CD4-positive, alpha-beta T cell (primary cell): ENCODE results near the gene BMS1. TPM values are rescaled to one million over a fixed set of nuclear protein-coding genes. Genes with fewer than 3 reads are reported as not detected.

Source experiments
- ATAC-seq: fragments of 200-7000 bp; cut with Tn5 transposase; one replicate; pipeline ENCODE4 v1.10.0; 2022; ENCODE audit warnings: mild to moderate bottlenecking; ENCODE audit not compliant: poor library complexity
- CTCF ChIA-PET: fragments of 350-600 bp; sonication (Branson Sonifier 250); formaldehyde crosslinking; loops from one replicate; lab custom pipeline; 2021; ENCODE audit warnings: antibody characterized with exemption, inconsistent platforms; lab: Charles Lee
- POLR2A ChIA-PET: fragments of 350-600 bp; sonication (Branson Sonifier 250); formaldehyde crosslinking; loops from one replicate; lab custom pipeline; 2021; ENCODE audit warnings: antibody characterized with exemption, inconsistent platforms; lab: Charles Lee
- DNase-seq, 14 experiments: peaks; one replicate each; pipeline ENCODE4 v3.0.0-alpha.2; 2013 to 2020; ENCODE audit warnings: mixed read lengths in 2 of 14
- H3K27ac ChIP-seq, 2 donors: one replicate each; pipeline versions ENCODE4 v1.5.1 to v1.7.0; 2013; ENCODE audit warnings: low read length in 2 of 2, low read depth in 1 of 2, mild to moderate bottlenecking in 1 of 2
- H3K27me3 ChIP-seq, 2 experiments: 1 replicate in 1 of 2; 2 replicates in 1 of 2; pipeline versions ENCODE4 v1.6.1 to v1.7.0; 2013; ENCODE audit warnings: low read length in 2 of 2, control low read depth in 1 of 2, mild to moderate bottlenecking in 1 of 2, moderate library complexity in 1 of 2; ENCODE audit not compliant: insufficient read depth in 2 of 2, control insufficient read depth in 1 of 2
- H3K36me3 ChIP-seq: one replicate; pipeline ENCODE4 v1.6.1; 2013; ENCODE audit warnings: low read length, control low read depth; ENCODE audit not compliant: insufficient read depth
- H3K4me1 ChIP-seq: one replicate; pipeline ENCODE4 v1.6.1; 2013; ENCODE audit warnings: low read length, control low read depth; ENCODE audit not compliant: insufficient read depth
- H3K4me3 ChIP-seq: one replicate; pipeline ENCODE4 v1.5.1; 2013; ENCODE audit warnings: mild to moderate bottlenecking, low read length, moderate library complexity
- H3K9me3 ChIP-seq, 2 experiments: 1 replicate in 1 of 2; 2 replicates in 1 of 2; pipeline versions ENCODE4 v1.6.1 to v1.7.0; 2013; ENCODE audit warnings: low read length in 2 of 2, mild to moderate bottlenecking in 2 of 2, control low read depth in 1 of 2, moderate library complexity in 1 of 2; ENCODE audit not compliant: control insufficient read depth in 1 of 2, insufficient read depth in 1 of 2
- H3K27ac Mint-ChIP-seq: one replicate; pipeline ENCODE4 v1.8.0; 2020; ENCODE audit warnings: mixed read lengths
- H3K27me3 Mint-ChIP-seq: one replicate; pipeline ENCODE4 v1.8.0; 2021; ENCODE audit warnings: mixed read lengths
- H3K36me3 Mint-ChIP-seq: one replicate; pipeline ENCODE4 v1.8.0; 2021; ENCODE audit warnings: low read depth, mixed read lengths
- H3K4me1 Mint-ChIP-seq: one replicate; pipeline ENCODE4 v1.8.0; 2021; ENCODE audit warnings: low read depth, mixed read lengths
- H3K4me3 Mint-ChIP-seq: one replicate; pipeline ENCODE4 v1.8.0; 2020; ENCODE audit warnings: mild to moderate bottlenecking, mixed read lengths
- H3K9me3 Mint-ChIP-seq: one replicate; pipeline ENCODE4 v1.8.0; 2020; ENCODE audit warnings: mixed read lengths
- intact Hi-C, 2 experiments: fragments of 100-400 bp; cut with DNase I in 1 of 2; cut with micrococcal nuclease in 1 of 2; formaldehyde crosslinking; loops; one replicate each; pipeline versions ENCODE4 v1.15.1 to v1.9.0; 2023 to 2025; cut with DNase I, micrococcal nuclease
- total RNA-seq, 174 experiments: library from RNA in 2 of 174; stranded (reverse) in 2 of 174; gene quantifications; one replicate each; pipeline ENCODE4 v1.2.3 and lab custom pipeline; 2021 to 2026
- TF ChIP-seq, protein P1 (sequence below): fragments of 200-600 bp; IDR thresholded peaks from one replicate; pipeline ENCODE4 v1.8.0; 2022; ENCODE audit warnings: antibody characterized with exemption, mild to moderate bottlenecking

The BMS1 gene
- total RNA-seq, 2 experiments from 2014 or later: 13.8 to 15.3 TPM

- CTCF ChIA-PET: no interaction called here
- intact Hi-C loops: no loop called here
- Mint-ChIP-seq H3K27ac (no peak overlapping the region), H3K27me3 (peaks cover 5% of the 10 kb centered on the region), H3K36me3 (no peaks in the 10 kb centered on the region), H3K9me3 (no peaks in the 10 kb centered on the region), H3K4me3 (no peak overlapping the region), H3K4me1 (no peaks in the 10 kb centered on the region)
- Histone ChIP-seq H3K9me3 (peaks cover 0 to 4% of the 10 kb centered on the region in 2 experiments), H3K36me3 (no peaks in the 10 kb centered on the region), H3K4me1 (no peaks in the 10 kb centered on the region), H3K27ac (no peak overlapping the region), H3K27me3 (no peaks in the 10 kb centered on the region), H3K4me3 (no peak overlapping the region)
- TF ChIP-seq, protein P1, sequence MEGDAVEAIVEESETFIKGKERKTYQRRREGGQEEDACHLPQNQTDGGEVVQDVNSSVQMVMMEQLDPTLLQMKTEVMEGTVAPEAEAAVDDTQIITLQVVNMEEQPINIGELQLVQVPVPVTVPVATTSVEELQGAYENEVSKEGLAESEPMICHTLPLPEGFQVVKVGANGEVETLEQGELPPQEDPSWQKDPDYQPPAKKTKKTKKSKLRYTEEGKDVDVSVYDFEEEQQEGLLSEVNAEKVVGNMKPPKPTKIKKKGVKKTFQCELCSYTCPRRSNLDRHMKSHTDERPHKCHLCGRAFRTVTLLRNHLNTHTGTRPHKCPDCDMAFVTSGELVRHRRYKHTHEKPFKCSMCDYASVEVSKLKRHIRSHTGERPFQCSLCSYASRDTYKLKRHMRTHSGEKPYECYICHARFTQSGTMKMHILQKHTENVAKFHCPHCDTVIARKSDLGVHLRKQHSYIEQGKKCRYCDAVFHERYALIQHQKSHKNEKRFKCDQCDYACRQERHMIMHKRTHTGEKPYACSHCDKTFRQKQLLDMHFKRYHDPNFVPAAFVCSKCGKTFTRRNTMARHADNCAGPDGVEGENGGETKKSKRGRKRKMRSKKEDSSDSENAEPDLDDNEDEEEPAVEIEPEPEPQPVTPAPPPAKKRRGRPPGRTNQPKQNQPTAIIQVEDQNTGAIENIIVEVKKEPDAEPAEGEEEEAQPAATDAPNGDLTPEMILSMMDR: no peak
- POLR2A ChIA-PET: no interaction called here
- ATAC-seq (no peak), DNase-seq (no peak)
Observed at GRCh38 chr10:42872865-42873435, 90.4 kb downstream of the BMS1 start.

DNA sequence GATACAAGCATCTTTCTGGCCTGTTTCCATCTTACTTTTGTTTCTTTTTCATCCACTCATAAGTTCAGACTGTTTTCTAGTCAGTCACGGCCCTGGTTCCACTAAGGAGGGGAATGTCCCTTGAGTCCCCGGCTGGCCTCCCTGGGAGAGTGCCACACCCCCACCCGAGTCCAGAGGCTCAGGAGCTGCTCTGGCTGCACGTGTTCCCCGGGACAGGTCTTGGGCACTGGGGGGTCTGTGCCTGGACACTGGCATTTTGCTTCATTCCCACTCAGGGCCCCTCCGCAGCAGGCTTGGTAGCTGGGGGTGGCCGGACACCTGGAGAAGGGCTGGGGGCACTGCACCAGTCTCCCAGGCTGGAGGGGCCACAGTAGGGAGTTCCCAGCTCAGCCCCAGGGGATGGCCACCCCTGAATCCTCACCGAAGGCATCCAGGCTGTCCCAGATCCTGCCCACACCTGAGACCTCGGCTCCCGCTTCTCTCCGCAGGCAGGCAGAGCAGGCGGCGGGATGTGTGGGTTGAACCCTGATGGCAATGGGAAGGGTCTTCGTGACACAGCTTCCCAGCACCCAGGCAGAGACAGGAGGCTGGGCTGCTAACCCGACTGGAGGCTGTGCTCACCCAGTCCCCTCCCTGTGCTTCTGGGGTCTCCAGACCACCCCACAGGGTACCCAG is 92.3 kb downstream of the BMS1 start:
- Histone ChIP-seq H3K27me3 (no peaks in the 10 kb centered on the region), H3K4me1 (no peaks in the 10 kb centered on the region), H3K9me3 (peaks cover 0 to 16% of the 10 kb centered on the region in 2 experiments), H3K36me3 (no peaks in the 10 kb centered on the region), H3K4me3 (no peak overlapping the region), H3K27ac (no peak overlapping the region)
- H3K27ac Mint-ChIP-seq: no peak overlapping the region
- ChIA-PET CTCF (no interaction called here), POLR2A (no interaction called here)
- TF ChIP-seq, protein P1: no peak
- no peak overlapping the region for H3K4me3 Mint-ChIP-seq
- intact Hi-C loops: no loop called here
- ATAC-seq (no peak), DNase-seq (no peak)
- no peaks in the 10 kb centered on the region for H3K4me1 Mint-ChIP-seq
- peaks cover 5% of the 10 kb centered on the region for H3K27me3 Mint-ChIP-seq
- no peaks in the 10 kb centered on the region for H3K9me3 Mint-ChIP-seq
- no peaks in the 10 kb centered on the region for H3K36me3 Mint-ChIP-seq

DNA sequence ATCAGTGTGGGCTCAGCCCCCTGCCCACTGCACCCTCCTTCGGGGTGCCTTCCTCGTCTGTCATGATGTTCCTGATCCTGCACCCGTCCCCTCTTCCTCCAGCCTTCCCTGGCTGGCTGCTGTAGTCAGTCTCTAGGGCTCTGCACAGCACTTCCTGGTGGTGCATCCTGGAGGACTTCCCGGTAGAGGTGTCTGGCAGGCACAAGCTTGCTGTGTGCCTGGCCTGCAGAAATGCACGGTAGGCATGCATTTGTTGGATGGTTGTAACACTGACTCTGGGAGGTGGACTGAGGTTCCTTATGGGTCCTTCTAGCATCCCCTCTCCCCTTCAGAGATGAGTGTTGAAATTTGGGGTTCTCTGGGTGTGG is 92.8 kb downstream of the BMS1 start:
- intact Hi-C loops: no loop called here
- no peak overlapping the region for H3K4me3 Mint-ChIP-seq
- H3K27ac Mint-ChIP-seq: no peak overlapping the region
- no peak overlapping the region for H3K27ac ChIP-seq
- H3K36me3 Mint-ChIP-seq: no peaks in the 10 kb centered on the region
- no peak for DNase-seq
- ChIA-PET CTCF (no interaction called here), POLR2A (no interaction called here)
- H3K4me1 ChIP-seq: no peaks in the 10 kb centered on the region
- H3K9me3 Mint-ChIP-seq: no peaks in the 10 kb centered on the region
- no peak overlapping the region for H3K4me3 ChIP-seq
- TF ChIP-seq, protein P1: no peak
- peaks cover 0 to 22% of the 10 kb centered on the region in 2 experiments for H3K9me3 ChIP-seq
- H3K27me3 Mint-ChIP-seq: no peaks in the 10 kb centered on the region
- no peaks in the 10 kb centered on the region for H3K27me3 ChIP-seq
- ATAC-seq: no peak
- H3K4me1 Mint-ChIP-seq: no peaks in the 10 kb centered on the region
- H3K36me3 ChIP-seq: no peaks in the 10 kb centered on the region
